AG09309 (cell line): ENCODE data around the gene LPXN.

Experiments
- DNase-seq: peaks from one replicate; pipeline ENCODE4 v3.0.0-alpha.2; 2010; ENCODE audit warnings: low read depth
- H3K4me3 ChIP-seq: 2 replicates; pipeline ENCODE4 v1.5.1; 2011; ENCODE audit warnings: mild to moderate bottlenecking, low read depth, low read length, moderate library complexity; ENCODE audit not compliant: control insufficient read depth
- CTCF ChIP-seq: IDR thresholded peaks from 2 replicates; pipeline ENCODE4 v1.5.1; 2011; ENCODE audit warnings: mild to moderate bottlenecking, low read depth, low read length, inconsistent platforms; ENCODE audit not compliant: insufficient read depth, control insufficient read depth; ENCODE audit errors: missing control alignments

The LPXN gene

GRCh38 chr11:58597486-58598144, 22.0 kb upstream of the LPXN start:
- no peak overlapping the region for H3K4me3 ChIP-seq
- no peak for DNase-seq
- no peak for TF ChIP-seq CTCF

- H3K4me3 ChIP-seq, result no peak overlapping the region
- TF ChIP-seq CTCF, result no peak
- DNase-seq, result no peak
These were observed 21.0 kb upstream of the LPXN start for GRCh38 chr11:58596621-58597020.

- no peak for TF ChIP-seq CTCF
- DNase-seq, result no peak
- no peak overlapping the region for H3K4me3 ChIP-seq
These were observed 19.2 kb upstream of the LPXN start for GRCh38 chr11:58594826-58595225.

- TF ChIP-seq CTCF, result no peak
- H3K4me3 ChIP-seq, result no peak overlapping the region
- DNase-seq, result no peak
These were observed 17.3 kb upstream of the LPXN start for GRCh38 chr11:58592760-58593472.

- DNase-seq, result no peak
- no peak for TF ChIP-seq CTCF
- H3K4me3 ChIP-seq, result no peak overlapping the region
These were observed 16.0 kb upstream of the LPXN start for GRCh38 chr11:58591659-58592058.

GRCh38 chr11:58586998-58587397, 11.3 kb upstream of the LPXN start:
- no peak for DNase-seq
- H3K4me3 ChIP-seq, result no peak overlapping the region
- TF ChIP-seq CTCF, result no peak

- TF ChIP-seq CTCF, result no peak
- no peak for DNase-seq
- no peak overlapping the region for H3K4me3 ChIP-seq
These were observed 6.8 kb upstream of the LPXN start for GRCh38 chr11:58582437-58582836.
